DMS53 (cell line): ENCODE measurements around the gene FEZF2.
A peak's percentile ranks its signal among the peaks of the same experiment; 100 is the strongest.

Experiments used
- DNase-seq: peaks from one replicate; lab custom pipeline; 2025; lab: John Stamatoyannopoulos, UW

Gene FEZF2

DNA sequence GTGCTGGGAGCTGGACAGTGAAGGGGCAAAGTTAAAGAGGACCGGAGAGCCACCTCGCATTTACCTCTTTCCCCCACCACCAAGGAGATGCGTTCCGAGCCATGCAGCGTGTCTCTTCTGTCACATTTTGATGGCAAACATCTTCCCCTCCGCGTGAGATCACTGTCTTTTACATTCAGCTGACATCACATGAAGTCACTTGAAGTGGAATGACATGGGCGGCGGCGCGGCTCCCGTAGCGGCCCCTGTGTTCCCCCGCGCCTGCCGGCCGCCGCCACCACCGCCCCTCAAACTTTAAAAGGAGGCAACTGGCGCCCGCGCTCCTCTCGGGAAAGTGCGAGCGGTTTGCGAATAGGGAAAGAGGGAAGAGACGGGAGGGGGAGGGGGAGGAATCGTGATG is at the start of gene FEZF2:
Gene FEZF2 (minus strand): TSS at position 336 of the 400 bp plus-strand sequence. CDS start 682 bp downstream, outside the sequence.
- peak; percentile 25 for DNase-seq

DNA sequence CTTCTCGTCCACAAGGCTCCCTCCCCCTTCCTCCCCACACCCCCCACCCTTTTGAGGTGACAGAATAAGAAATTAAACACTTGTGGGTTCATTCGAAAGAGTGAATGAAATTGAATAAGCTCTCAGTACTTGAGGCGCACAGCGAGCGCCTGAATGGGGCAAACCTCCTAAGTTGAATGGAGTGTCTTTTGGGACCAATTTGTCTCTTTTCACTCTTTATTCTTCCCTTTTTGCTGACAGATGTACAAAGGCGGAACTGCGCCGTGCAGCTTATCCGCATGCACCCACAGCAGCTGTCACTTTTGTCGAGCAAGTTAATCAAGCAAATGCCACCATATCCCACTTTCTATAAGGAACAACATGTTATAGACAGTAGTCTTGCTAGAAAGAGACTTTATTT is 47.9 kb upstream of the FEZF2 start:
- no peak for DNase-seq

DNA sequence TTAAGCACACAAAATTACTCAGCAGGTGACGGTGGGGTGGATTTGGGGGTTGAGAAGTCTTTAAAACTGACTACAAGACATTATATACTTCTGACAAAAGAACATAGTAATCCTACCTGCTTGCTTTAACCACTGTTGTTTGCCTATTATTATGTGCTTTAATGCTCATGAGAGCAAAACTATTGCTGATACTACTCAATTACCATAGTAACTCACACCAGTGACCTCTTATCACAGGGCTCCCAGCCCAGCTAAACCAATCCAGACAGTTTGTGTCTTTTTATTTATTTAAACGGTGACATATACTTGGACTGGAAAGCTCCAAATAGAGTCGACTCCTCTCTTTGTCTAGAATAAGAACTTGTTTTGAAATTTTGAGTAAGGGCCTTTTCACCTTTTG is 42.8 kb upstream of the FEZF2 start:
- no peak for DNase-seq

DNA sequence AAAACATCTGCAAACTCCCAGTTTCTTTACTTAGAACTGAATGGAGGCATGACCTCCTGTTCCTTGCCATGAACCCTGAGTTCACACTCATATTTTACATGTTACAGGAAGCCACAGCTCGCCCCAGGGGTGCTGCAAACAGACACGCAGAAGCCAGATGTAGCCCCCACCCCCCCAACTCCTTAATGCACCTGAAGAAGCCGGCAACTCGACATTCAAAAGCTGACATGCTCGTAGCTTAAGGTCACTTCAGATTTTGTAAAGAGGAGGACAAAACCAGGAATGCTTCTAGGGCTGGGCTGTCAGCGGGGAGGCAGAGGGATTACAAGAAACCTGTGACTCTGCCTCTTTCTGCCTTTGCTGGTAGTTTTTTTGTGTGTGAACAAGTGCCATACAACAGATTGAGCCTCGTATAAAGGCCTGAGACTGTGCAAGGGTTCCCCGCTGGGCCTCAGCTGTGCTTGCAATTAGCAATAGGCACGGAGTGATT is 42.0 kb upstream of the FEZF2 start:
- DNase-seq = no peak

DNA sequence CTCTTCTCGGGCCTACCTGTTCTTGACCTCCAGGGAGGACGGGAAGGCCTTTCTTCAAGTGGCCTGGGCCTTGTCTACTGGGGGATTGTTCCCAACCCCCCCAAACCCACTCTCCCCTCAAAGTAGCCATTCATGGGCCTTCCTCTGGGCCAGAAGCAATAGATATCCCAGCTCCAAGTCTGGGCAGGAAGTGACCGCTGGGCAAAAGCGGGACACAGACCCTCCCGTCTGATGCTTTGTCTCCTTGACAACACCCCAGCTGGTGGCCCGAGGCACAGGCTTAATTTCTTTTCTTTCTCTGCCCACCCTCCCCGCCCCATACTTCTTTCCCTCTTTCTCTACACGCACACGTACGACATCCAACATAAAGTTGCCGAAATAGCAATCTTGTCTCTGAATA is 41.4 kb upstream of the FEZF2 start:
- DNase-seq = no peak

DNA sequence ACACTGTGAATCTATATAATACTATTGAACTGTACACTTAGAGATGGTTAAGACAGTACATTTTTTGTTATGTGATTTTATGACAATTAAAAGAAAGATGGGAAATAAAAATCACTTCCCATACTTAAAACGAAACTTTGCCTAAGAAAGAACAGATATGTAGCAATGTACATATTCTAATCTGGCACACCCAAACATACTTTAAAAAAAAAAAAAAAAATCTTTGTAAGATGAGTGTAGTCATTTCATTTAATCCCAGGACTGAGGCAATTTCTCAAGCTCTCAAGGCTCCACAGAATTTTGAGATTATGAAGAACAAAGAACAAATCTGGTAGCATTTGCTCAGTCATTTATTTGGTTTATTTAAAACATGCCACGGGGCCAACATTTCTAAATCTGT is 40.3 kb upstream of the FEZF2 start:
- no peak for DNase-seq

DNA sequence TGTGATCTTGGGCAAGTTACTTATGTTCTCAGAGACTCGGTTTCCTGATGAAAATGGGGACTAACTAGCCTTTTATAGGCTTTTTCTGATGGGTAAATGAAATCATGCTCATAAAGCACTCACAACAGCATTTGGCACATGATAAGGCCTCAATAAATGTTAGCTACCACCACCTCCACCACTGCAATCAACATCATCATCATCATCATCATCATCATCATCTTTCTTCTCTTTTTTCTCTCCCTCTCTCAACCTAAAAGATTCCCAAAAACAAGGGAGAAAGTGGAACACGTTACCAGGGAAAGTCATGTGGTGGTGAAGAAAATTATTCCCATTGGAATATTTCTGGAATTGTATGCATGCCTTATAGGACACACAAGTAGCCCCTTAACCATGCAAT is 33.6 kb upstream of the FEZF2 start:
- no peak for DNase-seq

DNA sequence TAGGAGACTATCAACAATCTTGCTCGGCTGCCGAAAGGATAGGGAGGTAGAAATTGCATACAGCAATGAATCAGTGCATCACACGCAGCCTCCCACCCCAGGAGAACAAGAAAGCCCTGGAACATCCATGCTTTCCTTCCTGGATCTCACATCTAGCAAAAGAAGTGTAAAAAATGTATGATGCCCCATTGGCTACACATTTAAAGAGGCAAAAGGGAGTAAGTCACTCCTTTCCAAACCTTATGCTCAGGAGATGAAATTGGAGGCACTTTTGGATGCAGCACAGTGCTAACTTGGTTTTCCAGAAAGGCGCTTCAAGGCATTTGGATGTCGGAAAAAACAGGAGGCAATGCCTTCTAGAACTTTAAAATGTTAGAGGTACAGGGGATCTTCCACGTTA is 32.2 kb upstream of the FEZF2 start:
- no peak for DNase-seq

DNA sequence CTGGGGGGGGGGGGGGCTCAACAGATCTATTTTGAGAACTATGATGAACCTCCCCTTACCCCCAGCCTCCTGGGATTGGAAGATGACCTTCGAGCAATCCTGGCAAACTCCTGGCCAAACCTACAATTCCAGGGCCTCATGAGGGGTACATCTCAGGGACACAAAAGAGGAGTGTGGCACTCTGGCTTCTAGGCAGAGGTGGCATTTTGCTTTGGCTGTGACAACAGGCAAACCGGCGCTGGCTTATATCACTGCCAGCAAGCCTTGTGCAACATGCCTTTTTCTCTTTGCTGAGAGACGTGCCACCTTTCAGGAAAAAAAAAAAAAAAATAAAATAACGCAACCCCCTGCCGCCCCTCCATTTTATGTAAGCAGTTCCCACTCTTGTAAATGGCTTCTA is 31.8 kb upstream of the FEZF2 start:
- DNase-seq = no peak

DNA sequence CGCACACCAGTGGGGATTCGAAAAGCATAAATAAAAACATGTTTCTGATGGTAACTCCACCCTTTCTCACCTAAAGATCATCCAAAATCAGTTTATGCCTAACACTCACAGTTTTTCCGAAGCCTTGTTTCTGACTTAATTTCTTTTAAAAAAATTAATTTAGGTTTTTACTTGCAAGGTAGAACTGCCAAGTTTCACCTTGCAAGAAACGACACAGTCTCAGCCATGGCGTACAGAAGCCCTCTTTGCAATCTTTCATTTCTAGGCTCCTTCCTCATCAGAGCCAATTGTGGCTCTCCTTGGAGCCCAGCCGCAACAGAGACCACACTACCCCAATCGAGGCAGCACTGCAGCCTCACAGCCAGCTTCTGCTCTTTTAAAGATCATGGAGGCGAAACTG is 31.0 kb upstream of the FEZF2 start:
- no peak for DNase-seq

DNA sequence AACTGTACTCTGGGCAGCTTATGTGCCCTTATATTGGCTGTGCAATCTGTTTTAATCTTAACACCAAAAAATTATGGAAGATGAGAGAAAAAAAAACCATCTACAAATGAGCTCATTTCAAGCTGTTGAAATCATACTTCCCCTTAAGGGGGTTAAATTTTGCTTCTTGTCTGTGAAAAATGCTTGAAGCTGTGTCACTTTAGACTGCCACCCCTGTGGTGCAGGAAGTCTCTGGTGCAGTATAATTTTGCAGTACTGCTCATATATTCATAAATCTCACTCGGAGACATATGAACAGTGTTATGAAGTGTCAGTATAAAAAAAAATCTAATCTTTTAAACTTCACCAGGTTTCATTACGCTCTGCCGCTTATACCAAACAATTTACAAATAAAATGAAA is 30.4 kb upstream of the FEZF2 start:
- no peak for DNase-seq

DNA sequence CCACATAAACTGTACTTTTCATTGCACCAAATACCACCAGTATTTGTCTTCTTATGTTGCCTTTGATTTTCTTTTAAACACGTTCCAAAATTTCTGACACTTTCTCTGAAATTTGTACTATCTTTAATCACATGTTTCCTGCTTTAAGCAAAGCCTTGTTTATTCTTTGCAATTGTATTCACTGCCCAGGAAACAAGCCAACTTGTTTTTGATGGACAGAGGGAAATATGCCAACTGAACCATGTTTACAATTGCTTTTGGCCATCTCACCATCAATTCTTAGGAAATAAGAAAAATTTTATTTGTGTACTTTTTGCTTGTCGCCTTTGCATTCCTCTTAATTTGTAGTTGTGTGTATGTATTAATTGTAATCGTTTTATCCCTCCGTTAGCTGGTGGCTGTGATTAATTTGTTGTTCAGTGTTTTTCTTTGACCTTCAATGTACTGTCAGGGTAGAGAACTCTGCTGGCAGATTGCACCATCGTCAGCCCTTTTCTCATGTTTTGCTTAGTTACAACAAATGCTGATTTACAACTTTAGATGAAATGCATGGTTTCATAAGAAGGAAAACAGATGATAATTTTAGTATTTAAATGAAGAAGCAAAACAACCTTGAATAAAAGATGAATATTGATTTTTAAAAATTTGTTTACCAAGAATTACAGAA is 19.4 kb upstream of the FEZF2 start:
- DNase-seq = no peak

DNA sequence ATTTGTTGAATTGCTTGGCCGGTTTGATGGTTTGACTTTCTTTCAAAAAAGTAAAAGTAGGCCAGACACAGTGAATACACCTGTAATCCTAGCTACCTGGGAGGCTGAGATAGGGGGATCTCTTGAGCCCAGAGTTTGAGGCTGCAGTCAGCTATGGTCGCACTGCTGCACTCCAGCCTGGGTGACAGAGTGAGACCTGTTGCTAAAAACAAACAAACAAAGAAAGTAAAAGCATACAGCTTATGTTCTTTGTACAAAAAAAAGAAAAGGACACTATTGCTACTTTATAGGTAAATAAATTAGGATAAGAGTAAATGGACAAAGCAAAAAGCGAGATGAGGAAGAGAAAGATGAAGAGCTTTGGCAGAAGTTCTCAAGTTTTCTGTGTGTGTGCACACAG is 13.9 kb upstream of the FEZF2 start:
- DNase-seq = no peak

DNA sequence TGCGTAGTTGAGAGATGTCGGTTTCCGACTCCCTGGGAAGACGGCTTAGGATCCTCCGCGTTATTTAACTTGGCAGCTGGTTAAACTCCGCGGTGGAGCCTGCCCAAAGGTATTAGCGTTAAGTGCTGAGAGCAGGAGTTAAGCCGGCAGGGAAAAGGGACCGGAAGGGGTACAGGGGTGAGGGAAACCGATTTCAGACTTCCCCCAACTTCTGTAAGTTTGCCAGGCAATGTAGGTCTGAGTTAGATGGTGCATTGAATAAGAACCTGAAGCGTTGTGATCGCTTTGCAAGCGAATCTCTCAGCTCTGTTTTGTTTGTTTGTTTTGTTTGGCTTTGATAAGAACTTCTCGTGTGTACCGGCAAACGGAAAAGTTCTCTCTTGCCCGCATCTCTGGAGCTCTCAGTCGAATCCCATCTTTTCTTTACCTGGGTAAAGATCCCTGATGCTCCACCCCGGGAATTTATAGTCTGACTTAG is 6.0 kb upstream of the FEZF2 start:
- peak; percentile 24 for DNase-seq

DNA sequence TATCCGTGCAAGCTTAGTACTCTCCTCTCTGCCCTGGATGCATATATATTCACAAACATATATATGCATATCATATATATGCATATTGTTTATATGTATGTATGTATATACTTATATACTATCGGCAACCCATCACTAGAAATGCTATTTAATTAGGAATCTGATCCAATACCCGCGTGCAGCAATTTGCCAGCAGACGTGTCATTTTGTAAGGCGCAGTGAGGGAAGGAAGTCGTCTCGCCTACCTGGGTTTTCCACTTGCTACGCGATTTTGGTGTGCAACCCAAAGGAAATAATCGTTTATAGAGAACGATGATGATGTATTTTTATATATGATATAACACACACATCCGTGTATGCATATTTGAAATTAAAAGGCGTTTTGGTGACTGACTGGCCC is 5.6 kb upstream of the FEZF2 start:
- no peak for DNase-seq

DNA sequence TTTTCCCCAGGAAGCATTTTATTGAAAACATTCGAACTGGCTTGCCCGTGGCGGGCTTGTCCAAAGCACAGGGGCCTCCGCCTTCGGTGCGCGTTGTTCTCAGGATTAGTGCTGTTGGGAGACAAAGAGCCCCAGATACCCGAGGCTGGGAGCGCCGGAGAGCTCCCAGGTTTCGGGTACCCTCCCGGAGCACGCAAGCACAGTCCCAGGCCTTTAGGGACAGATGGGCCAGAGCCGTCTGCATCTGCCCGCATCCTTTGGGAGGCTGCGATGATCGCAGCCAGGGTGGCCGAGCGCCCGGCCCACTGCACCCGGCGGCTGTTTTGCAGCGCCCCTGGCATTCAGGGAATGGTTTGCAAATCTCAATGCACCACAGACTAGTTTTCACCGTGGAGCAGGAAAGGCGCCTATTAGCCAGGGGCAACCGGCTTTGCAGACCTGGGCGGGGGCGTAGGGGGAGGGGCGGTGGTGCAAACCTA is 5.0 kb upstream of the FEZF2 start:
- no peak for DNase-seq

DNA sequence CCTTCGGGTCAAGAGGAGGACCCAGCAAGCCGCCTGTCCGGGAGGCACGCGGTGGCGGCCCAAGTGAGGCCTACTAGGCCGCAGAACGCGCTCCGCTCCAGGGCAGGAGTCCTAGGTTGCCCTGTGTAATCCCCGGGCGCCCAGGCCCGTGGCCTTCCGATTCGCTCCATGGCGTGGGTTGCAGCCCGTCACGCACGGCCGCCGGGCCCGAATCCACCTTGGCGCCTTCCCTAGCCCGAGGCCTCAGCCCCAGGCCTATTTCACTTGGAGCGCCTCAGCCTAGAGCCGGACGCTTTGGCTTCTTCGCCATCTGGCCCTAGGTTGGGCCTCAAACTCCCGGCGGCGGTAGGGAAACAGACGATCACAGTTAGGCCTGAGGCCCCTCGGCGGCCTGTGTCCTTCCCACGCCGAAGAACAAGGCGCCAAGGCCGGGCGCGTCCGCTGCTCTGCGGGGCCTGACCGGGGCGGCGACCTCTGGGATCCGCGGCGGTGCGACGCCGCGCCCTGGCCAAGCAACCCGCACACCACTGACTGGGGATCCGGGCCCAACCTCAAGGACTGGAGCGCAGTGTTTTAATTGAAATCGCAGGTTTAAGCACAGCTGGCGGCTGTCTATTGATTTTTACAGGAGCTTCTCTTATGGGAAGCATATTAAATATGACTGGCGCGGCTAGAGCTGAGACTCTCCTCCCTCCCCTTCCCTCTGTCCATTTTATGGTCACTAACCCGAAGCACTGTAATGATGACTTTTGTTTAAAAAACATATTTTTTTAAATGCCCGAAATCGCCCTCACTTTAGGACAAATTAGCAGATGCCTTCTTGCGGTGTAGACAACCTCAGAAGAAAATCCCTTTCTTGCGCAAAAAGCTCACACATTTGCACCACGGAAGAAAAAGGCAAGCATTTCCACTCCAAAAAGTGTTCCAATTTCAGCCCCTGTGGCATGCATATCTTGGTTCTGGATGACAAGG is 3.8 kb upstream of the FEZF2 start:
- DNase-seq = no peak

DNA sequence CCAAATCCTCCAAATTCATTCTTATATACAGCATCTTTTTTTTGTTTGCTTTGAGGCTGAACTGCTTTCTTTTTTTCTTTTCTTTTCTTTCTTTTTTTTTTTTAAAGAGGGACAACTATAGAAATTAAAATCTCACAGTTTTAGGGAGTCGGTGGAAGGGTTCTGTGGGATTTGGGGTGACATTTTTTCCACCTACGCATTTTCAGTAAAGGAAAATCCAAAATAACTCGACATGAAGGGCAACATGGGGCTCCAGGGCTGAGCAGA is 3.0 kb upstream of the FEZF2 start:
- DNase-seq = no peak

DNA sequence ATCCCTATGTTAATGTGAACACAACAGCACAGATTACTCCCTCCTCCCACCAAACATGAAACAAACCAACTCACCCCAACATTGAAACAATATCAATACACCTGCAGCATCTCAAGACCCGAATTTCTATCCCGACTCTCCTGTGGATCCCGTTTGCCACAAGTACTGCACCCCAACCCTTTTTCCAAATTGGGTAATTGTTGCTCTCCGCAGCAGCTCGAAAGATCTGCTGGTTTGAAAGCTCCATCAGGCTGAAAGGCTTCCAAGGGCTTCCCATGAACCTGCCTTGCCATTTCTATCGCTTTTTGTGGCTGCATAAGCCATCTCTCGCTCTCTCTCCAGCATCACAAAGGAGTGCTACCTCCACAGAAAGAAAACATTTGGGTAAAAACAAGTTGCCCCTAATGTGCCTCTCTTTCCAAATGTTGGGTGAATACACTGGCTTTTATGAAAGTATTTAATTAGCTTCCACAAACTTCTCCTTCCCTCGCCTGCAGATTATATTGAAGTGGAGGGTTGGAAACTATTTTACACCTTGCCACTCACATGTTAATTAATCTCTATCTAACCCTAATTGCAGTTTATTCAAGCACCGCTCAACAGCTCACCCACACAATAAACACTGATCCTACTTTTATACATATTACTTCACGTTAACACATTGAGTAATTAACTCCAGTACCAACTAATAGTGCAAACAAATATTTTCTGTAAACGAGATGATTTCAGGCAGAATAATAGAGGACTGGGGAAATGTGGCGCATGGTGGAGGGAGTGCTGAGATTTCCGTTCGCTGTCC is 2.5 kb upstream of the FEZF2 start:
- DNase-seq = no peak

DNA sequence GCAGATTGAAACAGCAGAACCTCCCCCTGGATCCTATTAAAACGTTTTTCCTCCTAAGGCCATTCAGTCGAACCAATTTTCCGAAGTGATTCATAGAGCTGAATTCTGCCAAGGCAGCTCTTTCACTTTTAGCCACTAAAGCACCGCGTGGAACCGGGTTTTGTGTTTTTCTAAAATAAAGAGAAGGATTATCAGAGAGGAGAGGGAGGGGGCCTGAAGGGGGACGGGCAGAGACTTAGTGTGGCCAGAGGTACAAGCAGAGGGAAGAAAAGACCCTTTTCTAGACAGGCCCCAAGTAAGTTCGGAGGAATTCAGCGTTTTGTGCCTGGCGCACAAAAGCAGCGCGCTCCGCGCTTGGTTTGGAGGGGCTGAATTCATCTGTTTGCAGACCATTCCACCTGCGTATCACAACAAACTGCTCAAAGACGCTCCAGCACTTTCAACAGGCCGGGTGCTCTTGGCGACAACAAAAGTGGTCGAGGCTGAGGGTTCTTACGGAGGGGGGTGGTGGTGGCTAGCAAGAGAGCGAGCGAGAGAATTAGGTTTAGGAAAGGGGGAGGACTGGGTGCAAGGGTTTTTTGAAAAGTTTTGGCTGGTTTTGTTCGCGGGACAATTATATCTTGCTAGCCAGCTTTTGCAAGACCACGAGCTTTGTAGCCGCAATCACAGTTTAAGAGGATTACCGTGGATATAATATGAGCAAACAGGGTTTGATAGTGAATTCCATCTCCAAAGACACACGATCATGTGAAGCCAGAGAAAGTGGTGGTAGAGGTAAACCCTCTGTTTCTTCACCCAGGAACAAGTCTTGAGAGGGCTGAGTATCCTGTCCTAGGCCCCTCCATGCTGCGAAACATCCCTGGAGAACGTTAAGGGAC is 1.2 kb upstream of the FEZF2 start:
- DNase-seq = no peak

DNA sequence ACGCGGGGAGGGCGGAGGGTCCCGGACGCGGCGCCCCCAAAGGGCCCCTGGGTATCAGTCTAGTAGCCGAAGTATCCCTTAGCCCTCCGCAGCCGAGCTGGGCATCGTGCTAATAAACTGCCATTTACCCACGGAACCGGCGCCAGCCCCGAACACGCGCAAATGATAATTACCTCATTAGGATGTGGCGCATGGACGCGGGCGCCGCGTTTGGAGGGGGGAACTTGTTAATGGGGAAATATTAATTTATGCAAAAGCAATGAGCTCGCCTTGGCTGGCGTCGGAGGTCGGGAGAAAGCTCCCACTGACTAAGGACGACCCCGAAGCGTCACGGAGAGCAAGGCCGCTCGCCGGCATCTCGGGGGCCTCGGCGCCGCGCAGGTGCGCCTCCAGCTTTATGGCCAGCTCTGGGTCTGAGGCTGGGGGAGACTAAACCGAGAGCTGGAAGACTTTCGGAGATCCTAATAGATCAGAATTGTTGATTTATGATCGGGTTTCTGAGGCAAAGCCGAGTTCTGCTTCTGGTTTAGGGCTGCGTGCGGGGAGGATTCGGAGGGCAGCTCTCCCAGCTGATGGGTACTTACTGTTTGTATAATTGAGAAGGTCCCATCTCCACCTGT is 474 bp upstream of the FEZF2 start:
- DNase-seq = no peak
